Suprapubic skin (tissue), 4 donors: ENCODE results near the gene CTNNA3.
"Not testable (repeated sequence)": the region's sequence is repeated elsewhere in the genome, so short reads cannot be mapped to it uniquely, and the experiment has no call there.

ENCODE experiments used
- CTCF ChIP-seq, 2 donors: fragments of 200-600 bp in 1 of 2; fragments of 450-650 bp in 1 of 2; sonication (generic) in 1 of 2; IDR thresholded peaks; one replicate each; pipeline ENCODE4 v1.5.1; 2016 to 2019; ENCODE audit warnings: antibody characterized with exemption in 2 of 2, mild to moderate bottlenecking in 1 of 2, moderate library complexity in 1 of 2
- EP300 ChIP-seq: sonication (generic); formaldehyde crosslinking; IDR thresholded peaks from one replicate; pipeline ENCODE4 v1.6.1; 2017; ENCODE audit warnings: antibody characterized with exemption
- POLR2A ChIP-seq, 2 donors: fragments of 450-650 bp; IDR thresholded peaks; one replicate each; pipeline ENCODE4 v1.6.1; 2017; ENCODE audit warnings: antibody characterized with exemption in 2 of 2, mild to moderate bottlenecking in 2 of 2, moderate library complexity in 2 of 2
- POLR2AphosphoS5 ChIP-seq, 3 donors: sonication (generic); formaldehyde crosslinking; IDR thresholded peaks; one replicate each; pipeline ENCODE4 v1.6.1; 2017; ENCODE audit warnings: antibody characterized with exemption in 3 of 3

GRCh38 chr10:67690540-67690939 is 5.5 kb downstream of the CTNNA3 start:
- TF ChIP-seq EP300; POLR2A (IDR thresholded peaks at IDR 0.05); CTCF (IDR thresholded peaks at IDR 0.05); POLR2AphosphoS5 (IDR thresholded peaks at IDR 0.05): not testable (repeated sequence)
